NCI-H1930 (cell line): ENCODE results near the gene CDK14.

ENCODE experiments used
- DNase-seq, 2 experiments: peaks; one replicate each; lab custom pipeline; 2025; lab: John Stamatoyannopoulos, UW

Gene CDK14

GRCh38 chr7:90595801-90596670 is at the start of gene CDK14:
CDK14 (plus strand) TSS chr7:90596321; CDS start chr7:90596628, 307 bp downstream.
- DNase-seq: peak; percentile 79 to 83

GRCh38 chr7:90551036-90551435 is 45.1 kb upstream of the CDK14 start:
- no peak for DNase-seq

DNA sequence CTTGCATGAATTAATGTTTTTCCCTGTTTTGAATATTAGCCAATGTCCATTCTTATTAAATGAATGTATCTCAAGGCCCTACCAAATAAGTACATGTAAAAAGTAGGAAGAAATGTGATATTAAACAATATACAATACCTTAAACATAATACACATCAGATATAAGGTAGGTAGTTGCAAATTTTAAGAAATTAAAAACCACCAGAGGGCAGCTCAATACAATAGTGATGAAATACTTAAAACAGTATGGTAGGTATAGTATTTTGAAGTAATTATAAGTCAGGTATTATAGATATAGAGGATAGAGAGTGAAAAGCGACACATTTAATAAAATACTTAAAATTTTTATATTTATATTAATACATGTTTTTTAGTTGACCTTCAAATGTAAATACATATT is 43.6 kb upstream of the CDK14 start:
- DNase-seq: no peak

- no peak for DNase-seq
These were observed 35.4 kb upstream of the CDK14 start for GRCh38 chr7:90560730-90561129.

DNA sequence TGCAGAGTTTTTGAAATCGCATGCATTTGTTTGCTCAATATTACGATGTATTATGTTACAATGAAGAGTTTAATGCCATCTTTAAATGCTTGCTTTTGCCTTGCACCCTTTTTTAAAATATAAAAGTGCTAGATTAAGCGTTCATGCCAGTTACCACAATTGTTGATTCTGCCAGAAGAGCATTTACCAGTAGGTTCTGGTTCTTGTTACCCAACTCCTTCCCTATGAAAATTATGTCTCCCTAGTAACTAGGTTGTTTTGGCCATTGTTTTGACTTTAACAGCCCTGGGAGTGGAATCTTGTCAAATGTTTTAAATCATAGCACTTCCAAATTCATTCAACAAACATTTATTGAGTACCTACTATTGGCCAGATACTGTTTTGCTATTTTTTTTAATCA is 32.8 kb upstream of the CDK14 start:
- no peak for DNase-seq

DNA sequence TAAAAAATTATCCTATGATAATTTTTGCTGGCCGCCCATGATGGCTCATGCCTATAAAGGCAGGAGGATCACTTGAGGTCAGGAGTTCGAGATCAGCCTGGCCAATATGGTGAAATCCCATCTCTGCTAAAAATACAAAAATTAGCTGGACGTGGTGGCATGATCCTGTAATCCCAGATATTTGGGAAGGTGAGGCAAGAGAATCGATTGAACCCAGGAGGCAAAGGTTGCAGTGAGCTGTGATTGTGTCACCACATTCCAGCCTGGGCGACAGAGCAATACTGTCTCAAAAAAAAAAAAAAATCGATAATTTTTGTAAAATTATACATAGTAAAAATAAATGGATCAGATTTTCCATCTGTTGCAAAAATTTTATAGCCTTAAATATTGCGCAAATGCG is 31.7 kb upstream of the CDK14 start:
- DNase-seq: no peak

GRCh38 chr7:90568213-90568612 is 27.9 kb upstream of the CDK14 start:
- DNase-seq: no peak

DNA sequence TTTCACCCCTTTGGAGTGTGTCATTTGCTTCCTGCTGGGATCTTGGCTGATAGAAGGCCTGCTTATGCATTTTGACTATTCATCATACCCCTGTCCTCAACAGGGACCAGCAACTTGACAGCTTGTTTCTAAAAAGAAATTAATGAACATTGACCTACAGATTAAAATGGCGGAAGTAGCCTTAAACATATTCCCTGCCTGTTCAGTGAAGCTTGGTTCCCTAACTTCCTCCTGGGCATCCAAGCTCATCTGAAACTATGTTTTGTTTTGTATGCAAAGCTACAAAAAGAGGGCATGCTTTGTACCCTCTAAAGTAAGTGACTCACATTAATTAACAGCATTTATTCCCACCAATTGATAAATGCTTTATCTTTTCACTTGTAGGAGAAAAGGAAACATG is 26.8 kb upstream of the CDK14 start:
- no peak for DNase-seq

GRCh38 chr7:90570373-90570959 is 25.7 kb upstream of the CDK14 start:
- DNase-seq: no peak

- DNase-seq: no peak
These were observed 21.8 kb upstream of the CDK14 start for GRCh38 chr7:90574146-90574819.

GRCh38 chr7:90574820-90575187 is 21.3 kb upstream of the CDK14 start:
- DNase-seq: no peak

DNA sequence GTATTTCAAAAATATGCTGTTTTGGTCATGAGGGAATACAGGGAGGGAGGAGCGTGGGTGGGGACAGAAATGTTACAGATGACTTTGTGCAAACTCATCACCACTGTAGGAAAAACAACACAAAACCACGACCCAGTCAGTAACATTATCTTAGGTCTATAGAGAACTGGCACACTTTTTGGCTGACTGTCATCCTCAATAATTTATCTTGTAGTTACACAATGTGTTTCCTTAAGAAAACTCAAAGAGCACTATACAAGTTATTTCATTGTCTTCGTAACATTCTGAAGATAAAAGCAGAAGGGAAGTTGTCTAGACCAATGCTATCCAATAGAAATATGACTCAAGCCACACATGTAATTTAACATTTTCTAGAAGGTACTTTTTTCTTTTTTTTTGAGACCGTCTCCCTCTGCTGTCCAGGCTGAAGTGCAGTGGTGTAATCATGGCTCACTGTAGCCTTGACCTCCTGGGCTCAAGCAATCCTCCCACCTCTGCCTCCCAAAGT is 16.9 kb upstream of the CDK14 start:
- no peak for DNase-seq

- no peak for DNase-seq
These were observed 16.1 kb upstream of the CDK14 start for GRCh38 chr7:90580051-90580450.

- no peak for DNase-seq
These were observed 14.0 kb upstream of the CDK14 start for GRCh38 chr7:90582164-90582563.

GRCh38 chr7:90584378-90584777 is 11.7 kb upstream of the CDK14 start:
- DNase-seq: no peak

DNA sequence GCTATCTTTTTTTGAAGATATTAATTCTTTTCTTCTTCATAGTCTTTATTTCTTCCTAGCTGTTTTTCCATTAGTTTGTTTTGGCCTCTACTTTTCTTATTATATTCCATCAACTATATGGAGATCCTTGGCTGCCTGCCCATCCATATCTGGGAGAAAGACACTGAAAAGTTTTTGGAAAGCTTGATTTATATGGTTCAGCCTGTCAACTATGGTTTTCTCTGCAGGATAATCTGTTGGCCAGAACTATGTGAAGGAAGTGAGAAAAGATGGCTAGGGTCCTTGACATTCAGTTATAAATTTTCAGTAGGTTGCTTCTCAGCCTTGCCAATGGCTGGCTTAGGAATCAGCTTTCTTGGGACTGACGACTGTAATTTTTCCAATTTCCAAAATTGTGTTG is 10.0 kb upstream of the CDK14 start:
- DNase-seq: no peak

- no peak for DNase-seq
These were observed 8.4 kb upstream of the CDK14 start for GRCh38 chr7:90587766-90588165.

- no peak for DNase-seq
These were observed 4.1 kb upstream of the CDK14 start for GRCh38 chr7:90592033-90592432.

GRCh38 chr7:90593205-90593604 is 2.9 kb upstream of the CDK14 start:
- no peak for DNase-seq

GRCh38 chr7:90594751-90595317 is 1.3 kb upstream of the CDK14 start:
- peak in 1 of 2 experiments; percentile 25 for DNase-seq

- DNase-seq: no peak
These were observed 750 bp upstream of the CDK14 start for GRCh38 chr7:90595342-90595800.
